Smooth muscle cell (in vitro differentiated cells): Measurements from ENCODE around the gene EEFSEC. TPM values are rescaled to one million over a fixed set of nuclear protein-coding genes. Genes with fewer than 3 reads are reported as not detected.

Experiments used
- DNase-seq: peaks from one replicate; lab custom pipeline; 2025; ENCODE audit not compliant: unreplicated experiment; lab: John Stamatoyannopoulos, UW
- H2AFZ ChIP-seq: fragments of 200-600 bp; sonication (generic); 2 replicates; pipeline ENCODE4 v1.6.0; 2016; ENCODE audit warnings: antibody characterized with exemption, low read depth, mild to moderate bottlenecking
- H3F3A ChIP-seq: fragments of 200-600 bp; sonication (generic); 2 replicates; pipeline ENCODE4 v1.6.0; 2017; ENCODE audit warnings: antibody characterized with exemption, low read depth
- H3K27ac ChIP-seq: fragments of 200-600 bp; sonication (generic); 2 replicates; pipeline ENCODE4 v1.5.1; 2016; ENCODE audit warnings: low read depth, mild to moderate bottlenecking
- H3K27me3 ChIP-seq: fragments of 200-600 bp; sonication (generic); 2 replicates; pipeline ENCODE4 v1.6.1; 2016; ENCODE audit warnings: low read depth, mild to moderate bottlenecking
- H3K36me3 ChIP-seq: fragments of 200-600 bp; sonication (generic); 2 replicates; pipeline ENCODE4 v1.5.1; 2016; ENCODE audit warnings: low read depth
- H3K4me1 ChIP-seq: fragments of 200-600 bp; sonication (generic); 2 replicates; pipeline ENCODE4 v1.5.1; 2016; ENCODE audit warnings: low read depth
- H3K4me2 ChIP-seq: fragments of 200-600 bp; sonication (generic); 2 replicates; pipeline ENCODE4 v1.6.0; 2016; ENCODE audit warnings: mild to moderate bottlenecking
- H3K4me3 ChIP-seq: fragments of 200-600 bp; sonication (generic); 2 replicates; pipeline ENCODE4 v1.5.1; 2016; ENCODE audit warnings: mild to moderate bottlenecking
- H3K79me2 ChIP-seq: fragments of 200-600 bp; sonication (generic); 2 replicates; pipeline ENCODE4 v1.6.0; 2016; ENCODE audit warnings: low read depth, mild to moderate bottlenecking
- H3K9ac ChIP-seq: fragments of 200-600 bp; sonication (generic); 2 replicates; pipeline ENCODE4 v1.6.0; 2016; ENCODE audit warnings: low read depth
- H3K9me3 ChIP-seq: fragments of 200-600 bp; sonication (generic); replicated peaks from 2 replicates; pipeline ENCODE4 v1.5.1; 2016; ENCODE audit warnings: low read depth
- H4K20me1 ChIP-seq: fragments of 200-600 bp; sonication (generic); 2 replicates; pipeline ENCODE4 v1.6.0; 2016; ENCODE audit warnings: low read depth
- CTCF ChIP-seq: fragments of 200-600 bp; sonication (generic); IDR thresholded peaks from 2 replicates; pipeline ENCODE4 v1.5.1; 2017; ENCODE audit warnings: borderline replicate concordance, mild to moderate bottlenecking, antibody characterized with exemption; ENCODE audit not compliant: insufficient read depth, poor library complexity, severe bottlenecking
- WGBS: methylation state at CpG from one replicate; pipeline ENCODE4 v1.1.7; 2016; ENCODE audit warnings: low lambda C conversion rate; 5-methylcytosine and 5-hydroxymethylcytosine counted together
- polyA plus RNA-seq: library from polyadenylated mRNA; unstranded; fragments of >200 nt; fragmentation: Nextera tagmentation; extraction: Ambion mirVana; gene quantifications from 2 replicates; pipeline ENCODE4 v1.2.1, GENCODE V29; 2016
- total RNA-seq: library from RNA; depleted of rRNA; stranded (reverse); fragments of >200 nt; gene quantifications from 2 replicates; pipeline ENCODE4 v1.2.3, GENCODE V29; 2014

Gene EEFSEC
- total and polyA plus RNA-seq, 2 experiments from 2014 or later = 12.4 to 17.1 TPM

- Histone ChIP-seq H3K9ac (no peak overlapping the region), H3F3A (no peaks in the 10 kb centered on the region), H3K4me2 (no peak overlapping the region), H3K4me1 (peaks cover 23% of the 10 kb centered on the region), H2AFZ (no peak overlapping the region), H3K4me3 (no peak overlapping the region), H3K79me2 (no peaks in the 10 kb centered on the region), H3K27me3 (no peaks in the 10 kb centered on the region), H3K27ac (no peak overlapping the region), H3K9me3 (no peaks in the 10 kb centered on the region), H4K20me1 (no peaks in the 10 kb centered on the region), H3K36me3 (no peaks in the 10 kb centered on the region)
- whole genome bisulfite sequencing = 62% methylated on average over 2 of the region's 2 CpGs
- no peak for TF ChIP-seq CTCF
- DNase-seq = no peak
Measured at GRCh38 chr3:128281056-128281455, 127.8 kb downstream of the EEFSEC start.

GRCh38 chr3:128281461-128282367 is 128.4 kb downstream of the EEFSEC start:
- no peak overlapping the region for H3K9ac ChIP-seq

GRCh38 chr3:128282380-128283196 is 129.3 kb downstream of the EEFSEC start:
- Histone ChIP-seq H4K20me1 (no peaks in the 10 kb centered on the region), H3K9me3 (no peaks in the 10 kb centered on the region), H2AFZ (no peak overlapping the region), H3K4me1 (peaks cover 27% of the 10 kb centered on the region), H3K4me2 (no peak overlapping the region), H3K9ac (no peak overlapping the region), H3K27me3 (no peaks in the 10 kb centered on the region), H3K4me3 (no peak overlapping the region), H3K27ac (no peak overlapping the region), H3F3A (no peaks in the 10 kb centered on the region), H3K79me2 (no peaks in the 10 kb centered on the region), H3K36me3 (no peaks in the 10 kb centered on the region)
- DNase-seq = no peak
- no peak for TF ChIP-seq CTCF
- 85% methylated on average over 16 of the region's 16 CpGs for WGBS

More at GRCh38 chr3:128281461-128282367, 128.4 kb downstream of the EEFSEC start:
- Histone ChIP-seq H3K4me1 (peaks cover 23% of the 10 kb centered on the region), H3K4me3 (no peak overlapping the region), H3K27me3 (no peaks in the 10 kb centered on the region), H3F3A (no peaks in the 10 kb centered on the region), H3K36me3 (no peaks in the 10 kb centered on the region), H3K9me3 (no peaks in the 10 kb centered on the region), H3K79me2 (no peaks in the 10 kb centered on the region), H3K4me2 (no peak overlapping the region), H3K27ac (no peak overlapping the region), H4K20me1 (no peaks in the 10 kb centered on the region), H2AFZ (no peak overlapping the region)
- no peak for TF ChIP-seq CTCF
- DNase-seq = no peak
- 87% methylated on average over 11 of the region's 11 CpGs for WGBS
